NCI-H1092 (cell line): ENCODE results near the gene KCNG3.
"Not testable (repeated sequence)": the region's sequence is repeated elsewhere in the genome, so short reads cannot be mapped to it uniquely, and the experiment has no call there.

ENCODE experiments used
- DNase-seq: peaks from one replicate; lab custom pipeline; 2025; lab: John Stamatoyannopoulos, UW

The KCNG3 gene

GRCh38 chr2:42429352-42429751 is 64.4 kb downstream of the KCNG3 start:
- DNase-seq = no peak

GRCh38 chr2:42425697-42426096 is 68.1 kb downstream of the KCNG3 start:
- no peak for DNase-seq

- DNase-seq = no peak
Observed at GRCh38 chr2:42424033-42424432, 69.7 kb downstream of the KCNG3 start.

- DNase-seq = no peak
Observed at GRCh38 chr2:42421601-42422239, 72.1 kb downstream of the KCNG3 start.

- DNase-seq = no peak
Observed at GRCh38 chr2:42421157-42421485, 72.7 kb downstream of the KCNG3 start.

- DNase-seq = no peak
Observed at GRCh38 chr2:42414648-42415047, 79.1 kb downstream of the KCNG3 start.

GRCh38 chr2:42414158-42414557 is 79.6 kb downstream of the KCNG3 start:
- DNase-seq = no peak

GRCh38 chr2:42410742-42411514 is 82.9 kb downstream of the KCNG3 start:
- DNase-seq = no peak

- DNase-seq = no peak
Observed at GRCh38 chr2:42408009-42408408, 85.8 kb downstream of the KCNG3 start.

GRCh38 chr2:42407476-42407875 is 86.3 kb downstream of the KCNG3 start:
- no peak for DNase-seq

- DNase-seq = no peak
Observed at GRCh38 chr2:42404676-42405075, 89.1 kb downstream of the KCNG3 start.

GRCh38 chr2:42401773-42402172 is 92.0 kb downstream of the KCNG3 start:
- DNase-seq = no peak

- DNase-seq = not testable (repeated sequence)
Observed at GRCh38 chr2:42398052-42398451, 95.7 kb downstream of the KCNG3 start.

GRCh38 chr2:42393320-42393719 is 100.5 kb downstream of the KCNG3 start:
- DNase-seq = not testable (repeated sequence)

- no peak for DNase-seq
Observed at GRCh38 chr2:42392191-42392590, 101.6 kb downstream of the KCNG3 start.
